ENCODE data around the gene MUS81.

DNA sequence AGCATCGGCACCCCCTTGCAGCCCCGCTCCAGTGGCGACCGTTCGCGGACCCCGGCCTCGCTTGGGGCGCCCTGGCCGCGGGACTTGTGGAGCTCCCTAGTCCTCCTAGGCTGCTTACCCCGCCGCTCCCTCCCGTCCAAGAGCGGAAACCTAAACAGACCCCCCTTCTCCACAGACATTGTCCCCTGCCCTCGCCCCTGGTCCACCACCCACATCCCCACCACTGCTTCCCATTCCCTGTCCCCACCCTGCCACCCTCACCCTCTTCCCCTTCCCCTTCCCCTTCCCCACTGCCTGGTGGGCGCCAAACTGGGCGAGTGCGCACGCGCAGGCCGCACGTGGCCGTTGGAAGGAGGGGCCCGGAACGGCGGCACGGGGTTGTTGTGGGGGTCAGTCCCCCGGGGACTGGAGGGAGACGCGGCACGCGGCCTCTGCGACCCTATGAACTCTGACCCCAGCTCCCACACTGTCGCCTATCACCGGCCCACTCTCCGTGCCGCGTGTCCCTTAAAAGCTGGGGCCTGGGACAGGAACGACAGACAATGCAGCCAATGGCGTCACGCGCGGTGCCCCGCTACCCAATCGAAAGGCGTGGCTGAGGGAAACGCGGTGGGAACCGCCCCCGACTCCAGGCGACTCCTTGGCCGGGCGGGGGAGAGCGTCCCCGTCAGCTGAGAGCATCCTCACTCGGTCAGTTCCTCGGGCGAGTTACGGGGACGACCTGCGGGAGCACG lies 26.8 kb upstream of the MUS81 start, which contains the start of gene SNX32:
- TF ChIP-seq, protein P1, sequence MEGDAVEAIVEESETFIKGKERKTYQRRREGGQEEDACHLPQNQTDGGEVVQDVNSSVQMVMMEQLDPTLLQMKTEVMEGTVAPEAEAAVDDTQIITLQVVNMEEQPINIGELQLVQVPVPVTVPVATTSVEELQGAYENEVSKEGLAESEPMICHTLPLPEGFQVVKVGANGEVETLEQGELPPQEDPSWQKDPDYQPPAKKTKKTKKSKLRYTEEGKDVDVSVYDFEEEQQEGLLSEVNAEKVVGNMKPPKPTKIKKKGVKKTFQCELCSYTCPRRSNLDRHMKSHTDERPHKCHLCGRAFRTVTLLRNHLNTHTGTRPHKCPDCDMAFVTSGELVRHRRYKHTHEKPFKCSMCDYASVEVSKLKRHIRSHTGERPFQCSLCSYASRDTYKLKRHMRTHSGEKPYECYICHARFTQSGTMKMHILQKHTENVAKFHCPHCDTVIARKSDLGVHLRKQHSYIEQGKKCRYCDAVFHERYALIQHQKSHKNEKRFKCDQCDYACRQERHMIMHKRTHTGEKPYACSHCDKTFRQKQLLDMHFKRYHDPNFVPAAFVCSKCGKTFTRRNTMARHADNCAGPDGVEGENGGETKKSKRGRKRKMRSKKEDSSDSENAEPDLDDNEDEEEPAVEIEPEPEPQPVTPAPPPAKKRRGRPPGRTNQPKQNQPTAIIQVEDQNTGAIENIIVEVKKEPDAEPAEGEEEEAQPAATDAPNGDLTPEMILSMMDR (IDR thresholded peaks at IDR 0.05; ENCODE audit: low read depth, low read length, poor library complexity, severe bottlenecking), result no peak
- TF ChIP-seq EZH2phosphoT487 (IDR thresholded peaks at IDR 0.05; ENCODE audit: borderline replicate concordance, low read length), result no peak

Measured in DOHH2 (cell line).